OCI-LY1 (cell line): Measurements from ENCODE around the gene SEPTIN8.

Experiments used
- H2AFZ ChIP-seq: fragments of 200-600 bp; sonication (generic), shearing (Covaris generic); 2 replicates; pipeline ENCODE4 v1.6.0; 2014; ENCODE audit warnings: antibody characterized with exemption, mild to moderate bottlenecking, low read length
- H3F3A ChIP-seq: fragments of 200-600 bp; sonication (generic), shearing (Covaris generic); 2 replicates; pipeline ENCODE4 v1.6.0; 2014; ENCODE audit warnings: mild to moderate bottlenecking, antibody characterized with exemption, low read length, moderate library complexity; ENCODE audit not compliant: insufficient read depth
- H3K27ac ChIP-seq: fragments of 200-600 bp; sonication (generic); 2 replicates; pipeline ENCODE4 v1.5.1; 2014; ENCODE audit warnings: low read length, mixed run types, mild to moderate bottlenecking, low read depth; ENCODE audit not compliant: poor library complexity, severe bottlenecking
- H3K27me3 ChIP-seq: fragments of 200-600 bp; sonication (generic); 2 replicates; pipeline ENCODE4 v1.6.0; 2014; ENCODE audit warnings: antibody characterized with exemption, mild to moderate bottlenecking, low read length, moderate library complexity; ENCODE audit not compliant: insufficient read depth
- H3K36me3 ChIP-seq: fragments of 200-600 bp; sonication (generic); 2 replicates; pipeline ENCODE4 v1.6.1; 2014; ENCODE audit warnings: mild to moderate bottlenecking, antibody characterized with exemption, low read length, moderate library complexity, mixed read lengths; ENCODE audit not compliant: insufficient read depth
- H3K4me1 ChIP-seq: fragments of 200-600 bp; sonication (generic); 2 replicates; pipeline ENCODE4 v1.5.1; 2014; ENCODE audit warnings: mild to moderate bottlenecking, low read length, moderate library complexity; ENCODE audit not compliant: insufficient read depth, severe bottlenecking
- H3K4me2 ChIP-seq: fragments of 200-600 bp; sonication (generic), shearing (Covaris generic); 2 replicates; pipeline ENCODE4 v1.6.1; 2014; ENCODE audit warnings: low read length
- H3K4me3 ChIP-seq: fragments of 200-600 bp; sonication (generic); 2 replicates; pipeline ENCODE4 v1.5.1; 2014; ENCODE audit warnings: low read length, low read depth, mild to moderate bottlenecking, mixed read lengths; ENCODE audit not compliant: poor library complexity, severe bottlenecking
- H3K79me2 ChIP-seq: fragments of 200-600 bp; shearing (Covaris generic); 2 replicates; pipeline ENCODE4 v1.6.1; 2016; ENCODE audit warnings: mixed run types, low read length, mixed read lengths; ENCODE audit not compliant: insufficient read depth
- H3K9ac ChIP-seq: fragments of 200-600 bp; sonication (generic), shearing (Covaris generic); 2 replicates; pipeline ENCODE4 v1.6.1; 2014; ENCODE audit warnings: mild to moderate bottlenecking, low read length, mixed read lengths
- H3K9me2 ChIP-seq: fragments of 200-600 bp; sonication (generic), shearing (Covaris generic); 2 replicates; pipeline ENCODE4 v1.6.1; 2014; ENCODE audit warnings: low read depth, mild to moderate bottlenecking, low read length, mixed read lengths
- H3K9me3 ChIP-seq: fragments of 200-600 bp; shearing (Covaris generic); 2 replicates; pipeline ENCODE4 v1.6.1; 2014; ENCODE audit warnings: low read length, mixed read lengths
- H4K20me1 ChIP-seq: fragments of 200-600 bp; sonication (generic), shearing (Covaris generic); 2 replicates; pipeline ENCODE4 v1.6.0; 2016; ENCODE audit warnings: mild to moderate bottlenecking, low read length; ENCODE audit not compliant: insufficient read depth
- CTCF ChIP-seq: fragments of 200-600 bp; sonication (generic), shearing (Covaris generic); IDR thresholded peaks from 2 replicates; pipeline ENCODE4 v1.5.1; 2017; ENCODE audit warnings: mild to moderate bottlenecking, antibody characterized with exemption, low read length, moderate library complexity, mixed read lengths
- EZH2 ChIP-seq: fragments of 200-600 bp; sonication (generic), shearing (Covaris generic); IDR thresholded peaks from 2 replicates; pipeline ENCODE4 v1.8.0; 2017; ENCODE audit warnings: borderline replicate concordance, mixed run types, mild to moderate bottlenecking, antibody characterized with exemption, low read length, moderate library complexity, mixed read lengths

The SEPTIN8 gene

DNA sequence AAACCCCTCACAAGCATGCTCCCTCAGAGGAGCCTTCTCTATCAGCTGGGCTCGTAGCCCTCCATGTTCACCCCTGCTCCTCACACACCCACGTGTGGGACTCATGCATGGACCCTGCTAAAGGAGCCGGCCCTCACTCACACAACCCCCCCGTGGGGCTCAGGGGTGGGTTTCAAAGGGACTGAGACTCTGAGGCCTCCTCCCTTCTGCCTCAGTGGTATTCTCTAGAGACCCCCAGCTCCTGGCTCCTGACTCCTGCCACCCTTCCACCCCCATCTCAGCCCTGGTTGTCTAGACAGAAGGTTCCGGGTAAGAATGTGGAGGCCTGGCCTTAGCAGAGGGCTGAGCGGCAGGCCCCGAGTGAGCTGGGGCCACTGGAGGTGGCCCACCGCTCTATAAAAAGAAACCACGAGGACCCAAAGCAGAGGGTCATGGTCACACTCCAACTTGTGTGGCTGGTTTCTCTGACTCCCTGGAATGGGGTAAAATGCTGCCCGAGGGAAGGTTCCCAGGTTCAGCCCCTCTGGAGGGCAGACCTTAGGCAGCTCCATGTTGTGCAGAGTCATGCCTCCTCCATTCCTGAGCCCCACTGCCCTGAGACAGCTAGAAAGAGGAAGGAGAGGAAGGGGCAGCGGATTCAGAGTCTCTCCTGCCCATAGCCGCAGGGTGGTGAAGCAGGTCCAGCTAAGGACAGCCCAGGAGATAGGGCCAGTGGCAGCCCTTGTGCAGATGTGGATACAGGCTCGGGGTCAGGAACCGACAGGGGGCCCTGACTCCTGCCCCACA, 10.8 kb downstream of the SEPTIN8 start:
- H4K20me1 ChIP-seq = no peaks in the 10 kb centered on the region
- H2AFZ ChIP-seq = no peak overlapping the region
- no peaks in the 10 kb centered on the region for H3K36me3 ChIP-seq
- H3K4me3 ChIP-seq = no peak overlapping the region
- H3K9ac ChIP-seq = no peak overlapping the region
- no peak overlapping the region for H3K4me2 ChIP-seq
- no peaks in the 10 kb centered on the region for H3K4me1 ChIP-seq
- TF ChIP-seq EZH2 = no peak
- TF ChIP-seq CTCF = no peak
- H3K9me3 ChIP-seq = no peaks in the 10 kb centered on the region
- 0 out of 2 replicates have a peak, but pooled peaks cover 10% of the 10 kb centered on the region for H3K27me3 ChIP-seq
- no peaks in the 10 kb centered on the region for H3F3A ChIP-seq
- H3K9me2 ChIP-seq = no peaks in the 10 kb centered on the region
- H3K79me2 ChIP-seq = no peaks in the 10 kb centered on the region
- H3K27ac ChIP-seq = no peak overlapping the region

DNA sequence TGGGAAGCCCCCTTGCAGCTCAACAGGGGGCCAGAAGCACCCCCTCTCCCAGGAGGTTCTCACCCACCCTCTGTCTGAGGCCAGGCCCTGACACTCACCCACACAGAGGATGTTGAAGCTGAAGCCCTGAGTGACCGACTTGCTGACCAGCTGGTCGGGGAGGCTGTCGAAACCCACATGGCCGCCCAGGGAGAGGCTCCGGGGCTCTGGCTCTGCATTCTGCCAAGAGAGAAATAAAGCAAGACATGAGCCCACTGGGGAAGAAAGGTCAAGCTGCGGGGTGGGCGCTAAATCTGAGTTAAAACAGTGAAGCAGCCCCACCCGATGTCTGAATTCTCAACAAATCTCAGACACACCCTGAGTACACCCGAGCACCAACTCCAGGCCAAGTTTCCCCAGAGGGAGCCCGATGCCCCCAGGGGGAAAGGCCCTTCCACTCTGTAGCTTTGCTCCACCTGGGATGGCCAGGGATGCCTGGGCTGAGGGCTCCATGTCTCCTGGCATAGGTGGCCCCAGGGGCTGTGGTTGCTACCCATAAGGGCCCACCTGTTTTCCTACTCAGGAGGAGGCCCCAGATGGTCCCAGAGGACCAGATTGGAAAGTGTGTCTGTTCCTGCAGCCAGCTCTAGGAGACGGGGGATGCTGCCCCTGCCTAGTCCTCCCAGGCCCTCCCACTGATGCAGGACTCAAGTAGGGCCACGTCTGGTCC, 11.6 kb downstream of the SEPTIN8 start:
- Histone ChIP-seq H3K4me3 (no peak overlapping the region), H3K4me2 (no peak overlapping the region), H3F3A (no peaks in the 10 kb centered on the region), H2AFZ (no peak overlapping the region), H3K9me3 (no peaks in the 10 kb centered on the region), H4K20me1 (no peaks in the 10 kb centered on the region), H3K4me1 (no peaks in the 10 kb centered on the region), H3K36me3 (no peaks in the 10 kb centered on the region), H3K79me2 (no peaks in the 10 kb centered on the region), H3K9ac (no peak overlapping the region), H3K27ac (no peak overlapping the region), H3K9me2 (no peaks in the 10 kb centered on the region), H3K27me3 (0 out of 2 replicates have a peak, but pooled peaks cover 10% of the 10 kb centered on the region)
- TF ChIP-seq CTCF = no peak
- no peak for TF ChIP-seq EZH2

- H3K4me3 ChIP-seq = no peak overlapping the region
- H3K9me3 ChIP-seq = no peaks in the 10 kb centered on the region
- no peaks in the 10 kb centered on the region for H3K36me3 ChIP-seq
- H3K79me2 ChIP-seq = no peaks in the 10 kb centered on the region
- H3K27me3 ChIP-seq = 0 out of 2 replicates have a peak, but pooled peaks cover 10% of the 10 kb centered on the region
- H3K27ac ChIP-seq = no peak overlapping the region
- no peaks in the 10 kb centered on the region for H4K20me1 ChIP-seq
- no peak overlapping the region for H3K9ac ChIP-seq
- TF ChIP-seq EZH2 (no peak), CTCF (no peak)
- no peaks in the 10 kb centered on the region for H3K4me1 ChIP-seq
- no peaks in the 10 kb centered on the region for H3F3A ChIP-seq
- H3K9me2 ChIP-seq = no peaks in the 10 kb centered on the region
- no peak overlapping the region for H2AFZ ChIP-seq
- H3K4me2 ChIP-seq = no peak overlapping the region
Observed at GRCh38 chr5:132764671-132765238, 12.3 kb downstream of the SEPTIN8 start.
